ENCODE measurements around the gene DGCR8.

GRCh38 chr22:20106205-20106848 lies 26.3 kb downstream of the DGCR8 start:
- TF ChIP-seq CTCF (IDR thresholded peaks at IDR 0.05) (no peak), POLR2A (IDR thresholded peaks at IDR 0.05; ENCODE audit: low read length) (no peak), SMC3 (IDR thresholded peaks at IDR 0.05) (no peak), BHLHE40 (IDR thresholded peaks at IDR 0.05; ENCODE audit: low read depth, low read length) (no peak), PHF8 (IDR thresholded peaks at IDR 0.05; ENCODE audit: borderline replicate concordance, low read depth) (no peak), CHD4 (IDR thresholded peaks at IDR 0.05; ENCODE audit: borderline replicate concordance) (no peak), CEBPB (IDR thresholded peaks at IDR 0.05) (no peak), MYC (IDR thresholded peaks at IDR 0.05; ENCODE audit: borderline replicate concordance, low read length) (no peak), BCL3 (IDR thresholded peaks at IDR 0.05) (no peak), HOXA7 (CRISPR knock-in tag; IDR thresholded peaks at IDR 0.05) (no peak), RNF2 (IDR thresholded peaks at IDR 0.05; ENCODE audit: borderline replicate concordance, low read depth) (no peak)

All from A549 (cell line).